ENCODE data around the gene THUMPD2.

THUMPD2 gene

GRCh38 chr2:39689272-39689841 lies 89.7 kb downstream of the THUMPD2 start:
- Histone ChIP-seq H3K4me1 (ENCODE audit: control insufficient read depth, insufficient read depth, low read length) (no peaks in the 10 kb centered on the region), H3K9me3 (ENCODE audit: control insufficient read depth, low read length) (no peaks in the 10 kb centered on the region), H3K36me3 (ENCODE audit: control insufficient read depth, insufficient read depth, low read length) (no peaks in the 10 kb centered on the region), H3K9ac (ENCODE audit: low read length) (no peak overlapping the region), H3K27me3 (ENCODE audit: control insufficient read depth, insufficient read depth, low read length) (peaks cover 4% of the 10 kb centered on the region), H3K4me3 (ENCODE audit: low read length) (no peak overlapping the region)

DNA sequence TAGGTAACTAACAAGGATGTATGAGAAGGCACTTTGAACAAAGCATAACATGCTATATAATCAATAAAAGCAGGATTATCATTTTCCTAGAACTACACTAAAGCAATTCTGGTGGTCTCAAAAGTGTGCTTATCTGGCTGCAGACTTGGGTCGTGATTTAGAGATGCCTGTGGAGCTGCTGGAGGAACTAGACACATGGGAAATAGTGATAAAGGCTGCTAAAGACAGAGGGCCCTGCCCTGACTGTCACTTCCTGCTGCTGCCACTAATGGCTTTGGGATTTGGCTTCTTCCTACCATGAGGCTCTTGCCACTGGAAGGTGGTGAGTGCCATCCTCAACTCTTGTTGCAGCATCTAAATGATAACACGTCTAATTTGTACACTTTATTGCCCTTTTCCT lies 90.9 kb downstream of the THUMPD2 start:
- peaks cover 4% of the 10 kb centered on the region for H3K27me3 ChIP-seq (ENCODE audit: control insufficient read depth, insufficient read depth, low read length)
- H3K4me3 ChIP-seq (ENCODE audit: low read length) = no peak overlapping the region
- H3K9me3 ChIP-seq (ENCODE audit: control insufficient read depth, low read length) = no peaks in the 10 kb centered on the region
- H3K4me1 ChIP-seq (ENCODE audit: control insufficient read depth, insufficient read depth, low read length) = no peaks in the 10 kb centered on the region
- H3K36me3 ChIP-seq (ENCODE audit: control insufficient read depth, insufficient read depth, low read length) = no peaks in the 10 kb centered on the region
- no peak overlapping the region for H3K9ac ChIP-seq (ENCODE audit: low read length)

GRCh38 chr2:39686456-39686855 lies 92.6 kb downstream of the THUMPD2 start:
- H3K9me3 ChIP-seq (ENCODE audit: control insufficient read depth, low read length) = no peaks in the 10 kb centered on the region
- H3K9ac ChIP-seq (ENCODE audit: low read length) = no peak overlapping the region
- no peaks in the 10 kb centered on the region for H3K36me3 ChIP-seq (ENCODE audit: control insufficient read depth, insufficient read depth, low read length)
- peaks cover 4% of the 10 kb centered on the region for H3K27me3 ChIP-seq (ENCODE audit: control insufficient read depth, insufficient read depth, low read length)
- no peaks in the 10 kb centered on the region for H3K4me1 ChIP-seq (ENCODE audit: control insufficient read depth, insufficient read depth, low read length)
- no peak overlapping the region for H3K4me3 ChIP-seq (ENCODE audit: low read length)
